ENCODE measurements around the gene CLDN1.

Gene CLDN1

GRCh38 chr3:190318666-190319065, 3.6 kb downstream of the CLDN1 start:
- DNase-seq (ENCODE audit: low read depth): no peak
- TF ChIP-seq CTCF (IDR thresholded peaks at IDR 0.05; ENCODE audit: low read length, missing control alignments): no peak
- H3K4me3 ChIP-seq (replicated peaks; ENCODE audit: low read depth, low read length): no peak overlapping the region

GRCh38 chr3:190314741-190315140, 7.5 kb downstream of the CLDN1 start:
- no peak for TF ChIP-seq CTCF (IDR thresholded peaks at IDR 0.05; ENCODE audit: low read length, missing control alignments)
- DNase-seq (ENCODE audit: low read depth): no peak
- H3K4me3 ChIP-seq (replicated peaks; ENCODE audit: low read depth, low read length): no peak overlapping the region

- no peak for TF ChIP-seq CTCF (IDR thresholded peaks at IDR 0.05; ENCODE audit: low read length, missing control alignments)
- no peak for DNase-seq (ENCODE audit: low read depth)
- no peak overlapping the region for H3K4me3 ChIP-seq (replicated peaks; ENCODE audit: low read depth, low read length)
Observed at GRCh38 chr3:190309414-190309813, 12.8 kb downstream of the CLDN1 start.

- no peak for DNase-seq (ENCODE audit: low read depth)
- H3K4me3 ChIP-seq (replicated peaks; ENCODE audit: low read depth, low read length): no peak overlapping the region
- TF ChIP-seq CTCF (IDR thresholded peaks at IDR 0.05; ENCODE audit: low read length, missing control alignments): no peak
Observed at GRCh38 chr3:190308154-190308553, 14.1 kb downstream of the CLDN1 start.

GRCh38 chr3:190307164-190307545, 15.1 kb downstream of the CLDN1 start:
- DNase-seq (ENCODE audit: low read depth): no peak
- H3K4me3 ChIP-seq (replicated peaks; ENCODE audit: low read depth, low read length): no peak overlapping the region
- TF ChIP-seq CTCF (IDR thresholded peaks at IDR 0.05; ENCODE audit: low read length, missing control alignments): no peak

GRCh38 chr3:190306513-190307163, 15.6 kb downstream of the CLDN1 start:
- no peak overlapping the region for H3K4me3 ChIP-seq (replicated peaks; ENCODE audit: low read depth, low read length)
- DNase-seq (ENCODE audit: low read depth): peak; percentile 81
- TF ChIP-seq CTCF (IDR thresholded peaks at IDR 0.05; ENCODE audit: low read length, missing control alignments): no peak

- TF ChIP-seq CTCF (IDR thresholded peaks at IDR 0.05; ENCODE audit: low read length, missing control alignments): no peak
- no peak for DNase-seq (ENCODE audit: low read depth)
- no peak overlapping the region for H3K4me3 ChIP-seq (replicated peaks; ENCODE audit: low read depth, low read length)
Observed at GRCh38 chr3:190306026-190306425, 16.2 kb downstream of the CLDN1 start.
